ENCODE results near the gene SLC66A2. TPM values are rescaled to one million over a fixed set of nuclear protein-coding genes. Genes with fewer than 3 reads are reported as not detected.

Gene SLC66A2
- total RNA-seq, 1 donor from 2014 or later: 47.6 TPM

DNA sequence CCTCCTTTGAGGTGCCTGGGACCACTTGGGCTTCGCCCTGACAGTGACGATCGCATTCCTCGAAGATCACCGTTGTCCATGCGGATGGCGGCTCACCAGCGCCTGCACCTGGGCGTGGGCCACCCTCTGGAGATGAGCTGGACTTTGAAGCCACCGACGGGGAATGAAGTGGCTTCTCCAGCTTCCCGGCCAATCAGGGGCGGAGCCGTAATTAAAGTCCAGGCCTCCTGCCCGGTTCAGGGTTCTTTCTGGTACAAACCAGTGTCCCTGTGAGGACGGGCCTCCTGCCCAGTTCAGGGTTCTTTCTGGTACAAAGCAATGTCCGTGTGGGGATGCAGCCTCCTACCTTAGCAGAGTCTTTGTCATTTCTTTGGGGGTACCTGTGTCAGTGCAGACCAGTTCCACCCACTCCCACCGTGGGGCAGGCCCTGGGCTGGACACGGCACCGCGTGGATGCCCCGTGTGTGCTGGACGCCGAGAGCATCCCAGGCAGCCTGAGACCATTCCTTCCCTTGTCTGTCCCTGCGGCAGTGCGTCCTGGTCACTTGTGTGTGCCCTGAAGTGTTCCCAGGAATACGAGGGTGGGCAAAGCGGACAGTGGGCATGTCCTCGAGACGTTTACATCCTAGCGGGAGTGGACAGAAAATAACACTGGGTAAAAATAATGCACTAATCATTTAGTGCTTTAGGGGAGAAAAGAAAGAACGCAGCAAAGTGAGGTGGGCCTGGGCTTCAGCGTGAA is 98.7 kb downstream of the SLC66A2 start:
- no peak for DNase-seq (ENCODE audit: low read depth, low spot score)

Other genes starting within 250 kb of the SLC66A2 start
- not detected in 2 replicates for gene KCNG2, start 153.7 kb downstream of the SLC66A2 start, total RNA-seq
- gene HSBP1L1, start 13.0 kb upstream of the SLC66A2 start, total RNA-seq: 1.4 and 1.7 TPM in 2 replicates
- 71.2 and 86.4 TPM in 2 replicates for gene TXNL4A, start 36.9 kb upstream of the SLC66A2 start, total RNA-seq
- 34.9 and 48.2 TPM in 2 replicates for gene RBFA, start 82.8 kb upstream of the SLC66A2 start, total RNA-seq
- 17.3 and 17.7 TPM in 2 replicates for gene ADNP2, start 157.6 kb upstream of the SLC66A2 start, total RNA-seq

All from pulmonary artery endothelial cell (primary cell).